Epithelial cell of prostate (primary cell): ENCODE results near the gene FOXB2.
"Not testable (repeated sequence)": the region's sequence is repeated elsewhere in the genome, so short reads cannot be mapped to it uniquely, and the experiment has no call there.

Experiments used
- DNase-seq: peaks from one replicate; pipeline ENCODE4 v3.0.0-alpha.2; 2011; ENCODE audit warnings: low read depth, low spot score
- H3K27ac ChIP-seq: fragments of 450-650 bp; 2 replicates; pipeline ENCODE4 v1.5.1; 2017; ENCODE audit warnings: mild to moderate bottlenecking

FOXB2 gene

DNA sequence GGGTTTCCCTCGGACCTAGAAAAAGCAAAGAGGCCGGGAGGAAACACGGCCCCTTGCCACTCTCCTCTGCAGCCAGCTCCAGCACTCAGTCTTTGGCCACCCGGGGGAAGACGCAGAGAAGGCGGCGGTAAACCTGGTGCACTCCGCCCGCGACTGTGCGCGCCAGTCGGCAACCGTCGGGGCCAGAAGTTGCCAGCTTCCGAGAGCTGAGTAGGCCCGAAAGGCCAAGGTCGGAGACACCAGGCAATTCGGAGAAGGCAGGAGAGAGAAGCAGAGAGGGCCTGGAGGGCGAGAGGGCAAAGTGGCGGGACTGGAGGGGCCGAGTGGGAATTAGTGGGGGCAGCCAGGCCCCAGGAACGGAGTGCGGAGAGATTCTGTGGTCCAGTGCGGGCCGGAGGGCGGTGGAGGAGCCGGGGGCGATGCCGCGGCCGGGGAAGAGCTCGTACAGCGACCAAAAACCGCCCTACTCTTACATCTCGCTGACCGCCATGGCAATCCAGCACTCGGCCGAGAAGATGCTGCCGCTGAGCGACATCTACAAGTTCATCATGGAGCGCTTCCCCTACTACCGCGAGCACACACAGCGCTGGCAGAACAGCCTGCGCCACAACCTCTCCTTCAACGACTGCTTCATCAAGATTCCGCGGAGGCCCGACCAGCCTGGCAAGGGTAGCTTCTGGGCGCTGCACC lies at the start of gene FOXB2:
TSS of gene FOXB2 (plus strand) at position 420 of the 690 bp plus-strand sequence. CDS start at position 420, 0 bp downstream.
- DNase-seq = no peak
- H3K27ac ChIP-seq = no peak within 1 kb of the TSS

DNA sequence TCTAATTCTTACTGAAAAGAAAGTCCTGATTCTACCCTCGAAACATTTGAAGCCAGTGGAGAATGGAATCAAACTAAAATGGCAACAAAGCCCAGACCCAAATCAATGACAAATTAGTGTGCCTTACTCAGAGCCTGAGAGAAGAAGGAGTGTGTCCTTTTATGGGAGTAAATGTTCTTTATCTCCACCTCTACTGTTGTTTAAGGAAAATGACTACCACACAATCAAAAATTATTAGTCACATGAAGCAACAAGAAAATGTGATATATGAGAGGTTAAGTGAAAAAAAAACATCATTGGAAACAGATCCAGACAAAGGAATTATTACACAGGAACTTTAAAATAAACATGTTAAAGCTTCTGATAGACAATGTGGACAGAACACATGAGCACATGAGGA lies 49.7 kb upstream of the FOXB2 start:
- no peak overlapping the region for H3K27ac ChIP-seq
- DNase-seq = no peak

DNA sequence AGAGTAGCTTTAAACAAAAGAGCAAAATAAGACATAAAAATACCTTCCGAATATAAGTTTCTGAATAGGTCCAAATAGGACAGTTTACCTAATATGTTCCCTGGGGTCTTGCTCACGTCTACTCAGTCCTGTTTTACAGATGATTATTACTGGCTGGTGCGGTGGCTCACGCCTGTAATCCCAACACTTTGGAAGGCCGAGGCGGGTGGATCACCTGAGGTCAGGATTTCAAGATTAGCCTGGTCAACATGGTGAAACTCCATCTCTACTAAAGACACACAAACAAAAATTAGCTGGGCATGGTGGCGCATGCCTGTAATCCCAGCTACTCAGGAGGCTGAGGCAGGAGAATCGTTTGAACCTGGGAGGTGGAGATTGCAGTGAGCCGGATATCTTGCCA lies 40.6 kb upstream of the FOXB2 start:
- not testable (repeated sequence) for DNase-seq, H3K27ac ChIP-seq

DNA sequence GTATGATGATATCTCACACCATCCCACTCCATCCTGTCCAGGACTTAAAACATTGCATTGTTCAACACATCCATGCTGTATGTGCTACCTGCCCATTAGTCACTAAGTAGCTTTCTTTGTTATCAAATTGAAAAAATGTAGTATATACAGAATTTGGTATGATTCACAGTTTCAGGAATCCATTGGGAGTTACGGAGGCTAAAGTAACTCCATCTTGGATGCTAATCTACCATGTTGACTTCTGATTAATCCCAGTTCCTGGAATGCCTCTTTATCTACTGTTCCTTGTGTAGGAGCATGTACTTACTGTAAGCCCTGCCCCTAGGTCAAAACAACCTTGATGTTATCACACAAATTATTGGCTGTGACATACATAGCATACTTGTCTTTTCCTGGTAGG lies 38.9 kb upstream of the FOXB2 start:
- no peak overlapping the region for H3K27ac ChIP-seq
- DNase-seq = no peak

DNA sequence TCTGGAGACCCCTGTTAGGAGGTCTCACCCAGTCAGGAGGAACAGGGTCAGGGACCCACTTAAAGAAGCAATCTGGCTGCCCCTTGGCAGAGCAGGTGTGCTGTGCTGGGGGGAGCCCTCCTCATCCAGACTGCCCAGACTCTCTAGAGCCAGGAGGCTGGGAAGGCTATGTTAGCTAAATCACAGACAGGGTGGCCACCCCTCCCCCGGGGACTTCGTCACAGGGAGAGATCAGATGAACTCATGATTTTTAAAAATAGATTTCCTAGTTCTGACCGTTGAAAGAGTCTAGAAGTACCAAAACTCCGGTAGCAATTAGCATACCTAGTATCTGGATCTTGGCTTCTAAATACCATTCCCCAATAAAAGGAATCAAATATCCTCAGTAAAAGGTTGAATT lies 35.0 kb upstream of the FOXB2 start:
- H3K27ac ChIP-seq = no peak overlapping the region
- DNase-seq = no peak

DNA sequence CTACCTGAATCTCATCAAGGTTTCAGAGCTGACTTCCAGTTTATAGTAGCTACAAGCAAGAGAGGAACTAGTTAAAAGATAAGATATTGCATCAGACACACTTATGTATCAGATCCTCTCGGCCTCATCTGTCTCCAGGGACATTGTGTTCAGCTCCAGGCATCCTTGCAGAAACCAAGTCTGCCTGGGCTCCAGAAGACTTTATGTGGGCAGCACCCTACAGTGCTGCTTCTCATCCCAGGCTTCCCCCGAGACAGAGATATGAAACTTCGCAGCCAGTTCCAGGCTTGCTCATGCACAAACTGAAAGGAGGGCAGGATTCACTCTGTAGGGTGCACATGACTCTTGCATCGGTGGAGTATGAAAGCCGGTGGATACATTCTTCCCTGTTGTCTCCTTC lies 33.9 kb upstream of the FOXB2 start:
- DNase-seq = no peak
- H3K27ac ChIP-seq = no peak overlapping the region

DNA sequence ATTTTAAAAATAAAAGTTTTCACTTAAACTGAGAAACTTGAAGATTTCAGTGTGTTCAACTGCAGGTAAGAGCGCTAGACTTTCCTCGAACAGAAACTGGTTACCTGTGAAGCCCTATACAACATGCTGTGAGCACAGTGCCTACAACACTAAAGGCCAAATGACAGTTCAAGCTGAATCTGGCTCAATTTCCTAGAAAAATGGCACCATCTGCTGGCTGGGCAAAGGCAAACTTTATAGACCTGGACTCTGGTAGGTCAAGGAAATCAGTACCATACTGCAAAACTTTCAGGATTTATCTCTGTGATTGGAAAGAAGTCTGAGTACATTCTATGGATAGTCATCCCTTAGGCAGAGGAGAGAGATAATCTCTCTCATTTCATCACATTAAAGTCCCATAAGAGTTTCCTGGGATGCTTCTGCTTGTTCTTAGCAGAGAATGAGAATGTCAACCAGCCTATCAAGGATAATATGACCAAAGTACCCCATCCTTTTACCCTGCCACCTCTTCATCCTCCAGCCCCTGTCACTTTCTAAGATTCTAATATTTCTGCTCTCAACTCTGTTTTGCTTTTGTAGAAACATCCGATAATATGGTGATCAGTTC lies 31.8 kb upstream of the FOXB2 start:
- no peak for DNase-seq
- no peak overlapping the region for H3K27ac ChIP-seq

DNA sequence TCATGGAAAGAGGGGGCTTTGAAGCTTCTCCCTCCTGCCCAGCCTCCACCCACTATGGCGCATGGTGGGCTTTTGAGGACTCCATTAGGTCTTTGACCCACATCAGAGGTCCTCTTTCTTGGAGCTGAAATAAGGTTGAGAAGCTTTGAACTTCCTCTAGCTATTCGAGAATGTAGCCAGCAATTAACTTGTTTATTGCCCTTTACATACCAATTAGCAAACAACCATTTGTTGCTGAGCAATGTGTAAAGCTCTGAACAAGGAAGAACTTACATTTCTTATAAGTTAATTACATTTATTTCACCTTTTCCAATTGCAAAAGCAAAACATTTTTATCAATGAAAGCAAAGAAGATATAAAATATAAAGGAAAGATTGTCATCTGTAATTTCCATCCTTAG lies 30.5 kb upstream of the FOXB2 start:
- H3K27ac ChIP-seq = no peak overlapping the region

DNA sequence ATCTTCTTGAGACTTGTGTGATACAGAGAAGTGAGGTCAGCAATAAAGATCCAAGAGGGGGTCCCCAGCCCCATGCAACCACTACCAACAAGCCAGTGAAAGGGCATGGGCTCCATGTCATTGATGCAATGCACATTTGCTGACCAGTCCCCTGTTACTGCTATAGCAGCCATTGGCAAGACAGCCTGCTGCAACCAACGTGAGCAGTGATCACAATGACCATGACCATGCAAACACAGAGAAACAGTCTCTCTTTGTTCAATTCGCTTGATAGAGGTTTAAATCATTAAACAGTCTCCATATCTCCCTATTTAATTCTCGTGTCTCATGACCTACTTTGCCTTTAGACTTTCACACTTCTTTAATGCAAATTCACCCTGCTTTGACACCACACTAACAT lies 30.0 kb upstream of the FOXB2 start:
- H3K27ac ChIP-seq = no peak overlapping the region
- DNase-seq = no peak

More for the DNA sequence above, 30.5 kb upstream of the FOXB2 start:
- no peak for DNase-seq

DNA sequence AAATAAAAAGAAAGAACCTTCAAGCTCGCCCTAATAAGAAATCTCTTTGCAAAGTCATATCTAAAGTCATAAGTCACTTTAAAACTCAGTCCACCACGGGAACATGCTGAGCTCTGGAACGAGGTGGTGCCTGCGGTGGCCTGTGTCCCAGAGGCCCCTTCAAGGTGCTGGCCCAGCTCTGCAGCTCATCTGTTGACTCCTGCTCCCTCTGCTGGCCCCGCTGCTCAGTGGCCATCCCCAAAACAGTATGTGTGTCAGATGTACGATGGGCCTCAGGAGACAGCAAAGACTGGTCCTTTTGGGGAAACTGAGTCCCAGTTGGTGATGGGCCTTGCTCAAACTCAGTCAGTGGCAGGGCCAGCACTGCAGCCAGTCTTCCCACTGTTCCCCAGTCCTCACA lies 22.8 kb upstream of the FOXB2 start:
- no peak for DNase-seq
- no peak overlapping the region for H3K27ac ChIP-seq

DNA sequence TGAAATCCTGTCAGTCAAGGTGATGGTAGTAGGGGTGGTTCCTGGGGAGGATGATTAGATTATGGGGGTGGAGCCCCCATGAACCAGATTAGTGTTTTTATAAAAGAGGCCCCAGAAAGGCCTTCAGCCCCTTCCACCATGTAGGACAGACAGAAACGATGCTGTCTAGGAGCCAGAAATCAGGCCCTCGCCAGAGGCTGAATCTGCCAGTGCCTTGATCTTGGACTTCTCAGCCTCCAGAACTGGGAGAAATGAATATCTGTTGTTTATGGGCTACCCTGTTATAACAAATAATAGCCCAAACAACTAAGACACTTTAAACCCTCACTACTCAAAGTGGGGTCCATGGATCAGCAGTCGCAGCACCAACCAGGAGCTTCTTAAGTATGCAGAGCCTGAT lies 20.2 kb upstream of the FOXB2 start:
- no peak overlapping the region for H3K27ac ChIP-seq
- DNase-seq = no peak

DNA sequence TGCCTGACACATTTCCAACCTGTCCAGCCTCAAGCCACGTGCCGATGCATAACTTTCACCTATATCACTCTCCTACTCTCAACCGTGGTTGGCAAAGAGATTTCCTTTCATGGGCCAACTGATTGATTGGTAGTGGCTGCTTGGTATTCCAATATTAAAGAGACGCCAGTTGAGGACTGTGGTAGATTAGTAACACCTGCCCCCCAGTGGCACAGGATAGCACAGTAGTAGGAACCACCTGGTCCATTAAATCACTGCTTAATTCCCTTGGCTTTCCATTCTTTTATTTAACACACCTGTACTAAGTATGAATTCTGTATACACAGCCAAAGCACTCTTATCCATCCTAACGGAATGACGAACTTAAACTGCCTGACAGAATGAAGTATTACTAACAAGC lies 19.1 kb upstream of the FOXB2 start:
- no peak for DNase-seq
- H3K27ac ChIP-seq = no peak overlapping the region

DNA sequence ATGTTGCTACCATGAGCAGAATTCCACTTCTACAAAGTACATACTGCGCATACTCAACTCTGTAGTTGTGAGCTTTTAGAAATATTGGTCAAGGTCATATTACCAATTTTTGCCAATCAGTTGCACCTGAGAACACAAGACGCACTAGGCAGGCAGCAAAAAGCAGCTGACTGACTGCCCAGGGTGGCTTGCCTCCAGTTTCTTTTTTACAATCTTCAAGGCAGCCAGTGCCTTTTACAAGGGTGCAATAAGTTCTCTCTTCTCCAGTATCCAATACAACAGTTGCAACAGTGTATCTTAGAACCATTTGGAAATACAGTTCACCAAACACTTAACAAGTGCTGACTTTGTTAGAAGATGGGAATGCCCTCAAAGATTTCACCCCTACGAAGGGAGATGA lies 16.1 kb upstream of the FOXB2 start:
- no peak overlapping the region for H3K27ac ChIP-seq
- no peak for DNase-seq

DNA sequence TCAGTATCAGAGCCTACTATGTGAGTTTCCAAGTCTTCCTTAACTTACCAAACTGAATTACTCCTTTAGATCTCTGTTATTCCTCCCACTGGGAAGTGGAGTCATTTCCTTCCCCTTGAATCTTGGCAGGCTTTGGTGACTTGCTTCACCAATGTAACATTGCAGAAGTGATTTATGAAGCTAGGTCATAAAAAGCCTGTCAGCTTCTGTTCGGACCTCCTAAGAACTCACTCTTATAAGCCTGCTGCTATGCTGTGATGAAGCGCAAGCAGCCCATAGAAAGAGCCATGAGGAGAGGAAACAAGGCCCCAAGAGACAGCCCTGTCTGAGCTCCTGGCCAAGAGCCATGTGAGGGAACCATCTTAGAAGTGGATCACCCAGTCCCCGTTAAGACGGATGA lies 14.2 kb upstream of the FOXB2 start:
- no peak for DNase-seq
- no peak overlapping the region for H3K27ac ChIP-seq

DNA sequence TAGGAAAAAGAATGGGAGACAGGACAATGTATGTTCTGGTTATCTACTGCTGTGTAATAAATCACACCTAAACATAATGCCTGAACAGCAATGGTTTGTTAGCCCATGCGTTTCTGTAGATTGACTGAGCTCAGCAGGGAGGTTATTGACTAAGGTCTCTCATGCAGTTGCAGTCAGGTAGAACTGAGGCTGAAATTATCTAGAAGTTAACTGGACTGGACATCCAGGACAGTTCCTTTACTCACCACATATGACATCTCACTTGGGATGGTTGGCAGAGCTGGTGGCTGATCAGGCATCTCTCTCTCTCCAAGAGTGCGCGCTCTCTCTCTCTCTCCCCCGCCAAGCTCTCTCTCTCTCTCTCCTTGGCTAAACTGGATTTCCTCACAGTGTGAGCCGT lies 8.9 kb upstream of the FOXB2 start:
- DNase-seq = no peak

DNA sequence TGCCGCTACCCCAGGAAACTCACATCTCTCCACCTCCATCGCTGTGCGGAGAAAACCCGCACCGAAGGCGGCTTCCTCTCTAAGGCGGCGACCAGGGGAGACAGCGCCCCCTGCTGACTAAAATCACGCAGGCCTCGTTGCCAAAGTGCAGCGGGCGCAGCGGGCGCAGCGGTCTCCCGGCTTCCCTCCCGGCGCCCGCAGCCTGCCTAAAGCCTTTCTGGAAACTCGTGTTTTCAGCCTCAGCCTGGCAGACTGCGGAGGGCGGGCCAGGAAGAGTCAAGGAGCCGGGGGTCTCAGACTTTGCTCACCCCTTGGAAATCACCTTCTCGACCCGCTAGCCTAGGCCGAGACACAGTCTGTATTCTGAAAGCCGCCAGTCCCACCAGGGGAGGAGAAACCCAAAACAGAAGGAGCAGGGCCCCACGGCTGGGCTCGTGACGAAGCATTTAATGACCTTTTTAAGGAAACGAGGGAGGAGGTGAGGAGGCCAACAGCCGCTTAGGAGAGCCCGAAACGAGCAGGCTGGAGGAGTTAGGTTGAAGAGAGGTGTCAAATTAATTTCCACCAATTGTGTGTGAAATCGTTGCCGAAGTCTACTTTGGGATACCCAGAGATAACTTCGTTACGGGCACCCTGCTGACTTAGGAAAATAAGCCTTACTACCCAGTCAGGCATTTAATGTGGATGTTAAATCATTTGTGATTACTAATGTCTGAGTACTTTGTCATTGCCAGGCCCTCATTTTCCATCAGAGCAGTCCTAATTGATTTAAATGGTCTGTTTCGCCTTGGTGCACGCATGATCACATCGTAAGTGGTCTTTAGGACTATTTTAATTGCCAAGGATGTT lies 7.3 kb upstream of the FOXB2 start:
- DNase-seq = no peak
- H3K27ac ChIP-seq = no peak overlapping the region

More for the DNA sequence above, 8.9 kb upstream of the FOXB2 start:
- H3K27ac ChIP-seq = no peak overlapping the region

DNA sequence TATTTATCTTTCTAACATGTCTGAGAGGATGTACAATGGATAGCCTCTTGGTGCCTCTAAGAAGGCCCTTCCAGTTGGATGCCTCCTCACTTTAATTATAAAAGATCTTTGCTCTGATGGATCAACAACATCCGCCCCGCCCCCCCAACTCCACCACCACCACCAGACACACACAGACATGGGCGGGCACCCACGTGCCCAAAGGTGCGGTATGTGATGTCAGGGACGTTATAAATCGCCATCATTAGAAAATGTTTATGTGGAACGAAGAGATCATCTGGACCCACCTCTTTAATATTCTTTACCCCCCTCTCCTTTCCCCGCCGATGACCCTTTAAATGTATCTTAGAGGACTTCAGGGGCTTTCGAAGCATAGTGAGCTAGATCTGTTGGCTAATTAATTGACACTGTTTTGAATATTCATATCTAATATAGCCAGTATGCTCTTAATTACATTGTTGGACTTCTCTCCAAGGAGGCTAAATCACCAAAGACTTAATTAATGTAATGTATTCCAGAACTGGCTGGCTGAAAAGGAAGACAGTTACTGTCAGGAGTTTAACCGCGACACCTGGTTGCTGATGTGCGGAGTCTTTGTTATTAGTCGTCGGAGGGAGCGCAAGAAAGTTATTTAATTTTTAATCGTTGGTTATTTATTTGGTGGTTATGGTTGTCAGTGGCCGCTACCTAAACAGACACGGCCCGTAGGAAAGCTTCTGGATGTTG lies 6.1 kb upstream of the FOXB2 start:
- no peak overlapping the region for H3K27ac ChIP-seq
- no peak for DNase-seq

DNA sequence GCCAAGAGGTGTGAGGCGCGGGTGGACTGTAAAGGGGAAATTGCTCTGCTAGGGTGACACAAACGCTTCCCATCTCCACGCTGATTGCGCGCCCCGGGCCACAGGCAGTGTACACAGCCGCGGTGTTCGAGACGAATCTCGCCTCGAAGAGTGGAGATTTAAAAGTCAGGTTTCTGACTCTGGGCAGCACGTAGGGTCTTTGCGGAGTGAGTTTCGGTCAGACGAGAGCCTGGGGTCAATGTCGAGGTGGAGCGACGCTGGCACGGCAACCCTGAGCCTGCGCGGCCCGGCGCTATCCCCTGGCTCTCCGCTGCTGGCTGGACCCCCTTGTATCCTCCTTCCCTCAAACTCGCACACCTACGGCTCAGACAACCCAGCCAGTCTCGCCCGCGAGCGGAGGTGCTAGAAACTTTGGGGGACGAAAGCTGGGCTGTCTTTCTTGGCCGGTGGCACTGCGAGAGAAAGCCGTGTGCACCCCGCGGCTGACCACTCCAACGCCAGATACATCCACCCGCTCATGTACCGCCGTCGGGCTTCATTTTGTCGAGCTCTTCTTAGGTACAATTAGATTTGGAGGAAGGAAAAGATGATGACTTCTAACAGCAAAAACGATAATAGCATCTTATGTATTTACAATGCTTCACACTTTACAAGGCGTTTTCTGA lies 5.4 kb upstream of the FOXB2 start:
- H3K27ac ChIP-seq = no peak overlapping the region

DNA sequence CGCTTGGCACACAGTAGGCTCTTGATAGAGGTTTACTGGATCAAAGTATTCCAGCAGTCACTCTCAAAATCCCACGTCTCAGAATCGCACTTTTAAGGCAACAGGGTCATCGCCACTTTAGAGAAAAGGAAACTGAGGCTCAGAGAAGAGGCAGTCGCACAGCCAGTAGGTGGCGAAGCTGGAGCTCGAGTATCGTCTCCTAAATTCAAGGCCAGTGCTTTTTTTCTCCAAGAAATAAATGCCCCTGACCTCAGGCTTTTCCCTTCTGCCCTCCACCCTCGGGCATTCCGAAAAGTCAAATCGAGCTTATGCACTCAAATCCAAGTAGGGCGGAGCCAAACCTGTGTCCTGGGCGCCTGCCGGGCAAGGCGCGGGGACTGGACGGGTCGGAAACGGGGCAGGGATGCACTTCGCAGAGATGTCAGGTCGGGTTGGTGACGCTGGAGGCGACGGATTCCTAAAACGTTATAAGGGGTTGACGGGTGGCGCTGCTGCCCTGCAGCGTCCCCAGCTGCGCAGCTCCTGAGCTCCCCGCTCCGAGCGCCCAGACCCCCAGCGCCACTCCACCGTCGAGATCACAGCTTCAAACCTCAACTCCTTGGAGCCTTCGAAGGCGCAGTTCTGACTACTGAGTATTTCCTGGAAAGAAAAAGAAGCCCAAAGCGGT lies 4.7 kb upstream of the FOXB2 start:
- no peak overlapping the region for H3K27ac ChIP-seq
- DNase-seq = no peak

More for the DNA sequence above, 5.4 kb upstream of the FOXB2 start:
- DNase-seq = no peak
